Natural killer cell treated with Interleukin-12 subunit alpha and Interleukin-12 subunit beta and Interleukin-15 and Interleukin-18, amount 100 ng/mL, for 72 hours (primary cell): ENCODE measurements around the gene XAB2. TPM values are rescaled to one million over a fixed set of nuclear protein-coding genes. Genes with fewer than 3 reads are reported as not detected.

ENCODE experiments used
- ATAC-seq, 2 donors: fragments of 150-1000 bp; cut with Tn5 transposase in 1 of 2; sonication (Bioruptor Pico), chemical (Tn5 transposase) in 1 of 2; 2 replicates each; pipeline ENCODE4 v1.10.0; 2021
- DNase-seq: peaks from one replicate; pipeline ENCODE4 v3.0.0; 2022; ENCODE audit warnings: low spot score
- H3K27ac Mint-ChIP-seq, 2 donors: 1 replicate in 1 of 2; 2 replicates in 1 of 2; pipeline ENCODE4 v1.8.0; 2022; ENCODE audit warnings: mixed read lengths in 2 of 2, mild to moderate bottlenecking in 1 of 2, moderate library complexity in 1 of 2
- H3K27me3 Mint-ChIP-seq, 2 donors: 1 replicate in 1 of 2; 2 replicates in 1 of 2; pipeline ENCODE4 v1.8.0; 2022; ENCODE audit warnings: mixed read lengths in 2 of 2
- H3K36me3 Mint-ChIP-seq: one replicate; pipeline ENCODE4 v1.8.0; 2022; ENCODE audit warnings: mixed read lengths
- H3K4me1 Mint-ChIP-seq, 2 donors: 1 replicate in 1 of 2; 2 replicates in 1 of 2; pipeline ENCODE4 v1.8.0; 2022; ENCODE audit warnings: low read depth in 2 of 2, mixed read lengths in 2 of 2, mild to moderate bottlenecking in 1 of 2
- H3K4me3 Mint-ChIP-seq: one replicate; pipeline ENCODE4 v1.8.0; 2022; ENCODE audit warnings: mixed read lengths
- H3K9me3 Mint-ChIP-seq: 2 replicates; pipeline ENCODE4 v1.8.0; 2022; ENCODE audit warnings: mixed read lengths
- total RNA-seq, 2 donors: library from RNA; stranded (reverse); gene quantifications; one replicate each; pipeline ENCODE4 v1.2.3, GENCODE V29; 2022

Gene XAB2
- total RNA-seq, 2 donors from 2014 or later = 42.2 to 46.1 TPM

DNA sequence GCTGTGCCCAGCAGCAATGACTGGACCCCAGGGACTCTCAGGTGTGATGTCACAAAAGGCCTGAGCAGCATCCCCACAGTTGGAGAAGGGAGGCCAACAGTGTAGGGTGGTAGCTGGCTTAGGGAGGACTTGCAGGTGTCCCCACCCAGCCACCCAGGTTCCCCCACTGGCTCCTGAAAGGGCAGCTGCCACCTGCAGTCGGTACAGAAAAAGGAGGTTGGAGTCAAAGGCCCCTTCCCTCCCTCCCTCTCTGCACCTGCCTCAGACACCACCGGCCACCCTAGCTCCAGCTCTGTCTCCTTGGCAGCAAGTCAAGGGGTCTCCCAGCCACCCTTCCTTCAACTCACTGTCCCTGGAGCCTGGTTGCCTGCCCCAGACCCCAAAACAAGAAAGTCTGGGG is 4.4 kb upstream of the XAB2 start, which contains the start of gene PCP2:
Gene PCP2 (minus strand): TSS at position 22 of the 400 bp plus-strand sequence. CDS start 262 bp downstream, outside the sequence.
- DNase-seq (no peak), ATAC-seq (no peak)
- Mint-ChIP-seq H3K4me1 (peaks cover 36 to 40% of the 10 kb centered on the region in 2 donors), H3K9me3 (no peaks in the 10 kb centered on the region), H3K27me3 (no peaks in the 10 kb centered on the region), H3K36me3 (peaks cover 9% of the 10 kb centered on the region), H3K27ac (peak within 1 kb of the TSS in 1 of 2 donors; percentile 31), H3K4me3 (no peak within 1 kb of the TSS)

DNA sequence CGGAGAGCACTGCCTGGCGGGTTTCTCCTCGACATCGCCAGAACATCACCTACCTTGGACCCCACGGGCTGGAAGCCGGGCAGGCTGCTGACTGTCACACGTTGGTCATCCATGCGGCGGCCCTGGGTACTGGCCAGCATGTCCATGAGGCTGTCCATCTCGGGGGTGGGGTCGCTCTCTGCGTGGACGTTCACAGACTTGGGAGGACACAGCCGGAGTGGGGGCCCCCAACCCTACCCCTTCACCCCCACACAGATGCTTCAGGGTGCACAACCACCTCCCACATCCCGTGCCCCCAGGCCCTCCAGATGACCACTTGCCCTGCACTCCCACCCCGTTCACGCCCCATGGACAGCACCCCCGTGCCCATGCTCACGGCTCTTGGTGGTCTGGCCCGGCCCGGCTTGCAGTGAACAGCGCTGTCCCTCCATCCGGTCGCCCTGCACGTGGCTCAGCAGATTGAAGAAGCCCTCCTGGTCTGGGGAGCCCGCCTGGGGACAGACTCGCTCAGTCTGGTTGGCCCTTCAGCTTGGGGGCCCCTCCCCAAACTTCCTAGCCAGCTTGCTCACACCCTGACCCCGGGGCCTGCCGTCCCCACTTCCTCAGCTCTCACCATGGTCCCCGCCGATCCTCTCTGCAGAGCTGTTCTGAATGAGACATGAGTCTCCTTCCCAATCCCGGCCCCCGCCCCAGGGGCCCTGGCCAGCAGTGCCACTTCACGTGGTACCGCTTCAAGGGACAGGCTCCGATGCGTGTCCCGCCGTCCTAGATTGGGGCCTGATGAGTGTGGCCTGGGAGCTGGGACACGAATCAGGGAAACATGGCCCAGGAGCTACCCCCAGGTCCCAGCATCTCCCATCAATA is 3.2 kb upstream of the XAB2 start:
- no peak for DNase-seq
- Mint-ChIP-seq H3K4me1 (peaks cover 36 to 46% of the 10 kb centered on the region in 2 donors), H3K9me3 (no peaks in the 10 kb centered on the region), H3K4me3 (no peak overlapping the region), H3K27me3 (no peaks in the 10 kb centered on the region), H3K36me3 (peaks cover 9% of the 10 kb centered on the region), H3K27ac (peak overlapping the region in 1 of 2 donors; percentile 28)
- no peak for ATAC-seq

DNA sequence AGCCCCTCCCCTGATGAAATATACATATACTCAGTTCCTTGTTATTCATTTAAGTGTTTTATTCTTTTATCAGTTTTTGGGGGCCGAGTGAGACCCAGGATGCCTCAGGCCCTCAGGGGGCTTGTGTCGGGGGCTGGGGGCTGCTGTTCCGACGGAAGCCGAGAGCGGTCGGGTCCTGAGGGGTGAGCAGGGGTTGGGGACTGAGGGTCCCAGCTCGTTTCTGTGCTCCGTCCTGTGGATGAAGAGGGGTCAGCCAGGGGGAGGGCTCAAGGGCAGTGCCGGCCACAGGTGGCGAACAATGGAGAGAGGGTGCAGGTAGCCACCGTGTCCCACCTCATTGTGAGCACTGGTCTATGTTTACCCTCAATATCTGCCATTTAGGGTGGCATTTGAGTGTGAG is 2.2 kb upstream of the XAB2 start:
- Mint-ChIP-seq H3K4me3 (no peak overlapping the region), H3K4me1 (peaks cover 34 to 49% of the 10 kb centered on the region in 2 donors), H3K27ac (no peak overlapping the region), H3K36me3 (peaks cover 9% of the 10 kb centered on the region), H3K9me3 (no peaks in the 10 kb centered on the region), H3K27me3 (no peaks in the 10 kb centered on the region)
- ATAC-seq (no peak), DNase-seq (no peak)

DNA sequence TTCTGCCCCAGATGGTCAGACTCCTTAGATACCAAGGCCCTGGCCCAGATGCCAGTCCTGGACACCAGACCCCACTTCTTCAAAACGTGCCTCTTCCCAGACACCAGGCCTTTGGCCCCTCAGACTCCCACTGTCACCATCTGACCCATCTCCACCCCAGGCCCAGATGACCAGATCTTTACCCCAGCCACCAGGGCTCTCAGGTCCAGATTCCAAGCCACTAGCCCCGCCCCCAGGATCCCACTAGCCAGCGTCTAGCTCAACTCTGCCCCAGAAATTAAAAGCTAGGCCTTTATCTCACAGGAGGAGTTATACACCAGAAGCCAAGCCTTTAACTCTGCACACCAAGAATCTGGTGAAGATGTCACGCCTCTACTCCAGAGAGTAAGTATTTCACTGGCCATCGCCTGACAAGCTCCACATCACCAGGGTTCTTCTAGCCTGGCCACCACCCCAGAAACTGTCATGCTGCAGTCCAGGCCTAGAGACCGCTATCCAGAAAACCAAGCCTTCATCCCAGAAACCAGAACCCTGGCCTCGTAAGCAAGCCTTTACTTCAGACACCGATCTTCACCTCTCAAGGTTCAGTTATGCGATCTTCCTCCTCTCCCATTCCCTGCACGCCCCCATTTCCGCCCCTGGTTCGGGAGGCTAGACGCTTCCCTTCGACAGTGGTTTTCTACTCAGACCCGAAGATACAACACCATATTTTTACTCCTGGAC is 595 bp downstream of the XAB2 start:
- H3K27me3 Mint-ChIP-seq = no peaks in the 10 kb centered on the region
- peaks cover 31 to 37% of the 10 kb centered on the region in 2 donors for H3K4me1 Mint-ChIP-seq
- no peak for DNase-seq

DNA sequence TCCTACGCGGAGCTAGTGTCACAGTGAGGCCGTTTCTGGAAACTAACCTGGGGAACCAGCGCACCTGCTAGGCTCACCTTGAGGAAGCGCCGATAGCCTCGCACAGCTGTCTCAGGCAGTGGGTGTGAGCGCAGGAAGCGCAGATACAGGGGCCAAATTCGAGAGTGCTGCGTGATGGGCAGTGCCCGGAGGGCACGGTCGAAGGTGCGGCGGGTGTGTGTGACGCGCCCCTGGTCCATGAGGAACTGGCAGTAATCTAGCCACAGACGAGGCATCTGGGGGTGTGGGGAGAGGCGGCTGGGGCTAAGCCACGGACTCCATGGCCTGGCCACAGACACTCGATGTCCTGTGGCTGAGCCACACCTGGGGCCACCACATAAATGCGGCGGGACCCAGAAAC is 2.2 kb downstream of the XAB2 start:
- no peak for ATAC-seq
- H3K4me3 Mint-ChIP-seq = no peak overlapping the region
- H3K27ac Mint-ChIP-seq = no peak overlapping the region
- no peak for DNase-seq
- no peaks in the 10 kb centered on the region for H3K27me3 Mint-ChIP-seq
- H3K4me1 Mint-ChIP-seq = peaks cover 31 to 39% of the 10 kb centered on the region in 2 donors
- peaks cover 9% of the 10 kb centered on the region for H3K36me3 Mint-ChIP-seq
- H3K9me3 Mint-ChIP-seq = no peaks in the 10 kb centered on the region

More for the DNA sequence above, 595 bp downstream of the XAB2 start:
- H3K27ac Mint-ChIP-seq = peak overlapping the region; percentile 95 to 99
- H3K4me3 Mint-ChIP-seq = peak overlapping the region; percentile 99
- no peaks in the 10 kb centered on the region for H3K9me3 Mint-ChIP-seq
- ATAC-seq = no peak
- H3K36me3 Mint-ChIP-seq = peaks cover 9% of the 10 kb centered on the region

DNA sequence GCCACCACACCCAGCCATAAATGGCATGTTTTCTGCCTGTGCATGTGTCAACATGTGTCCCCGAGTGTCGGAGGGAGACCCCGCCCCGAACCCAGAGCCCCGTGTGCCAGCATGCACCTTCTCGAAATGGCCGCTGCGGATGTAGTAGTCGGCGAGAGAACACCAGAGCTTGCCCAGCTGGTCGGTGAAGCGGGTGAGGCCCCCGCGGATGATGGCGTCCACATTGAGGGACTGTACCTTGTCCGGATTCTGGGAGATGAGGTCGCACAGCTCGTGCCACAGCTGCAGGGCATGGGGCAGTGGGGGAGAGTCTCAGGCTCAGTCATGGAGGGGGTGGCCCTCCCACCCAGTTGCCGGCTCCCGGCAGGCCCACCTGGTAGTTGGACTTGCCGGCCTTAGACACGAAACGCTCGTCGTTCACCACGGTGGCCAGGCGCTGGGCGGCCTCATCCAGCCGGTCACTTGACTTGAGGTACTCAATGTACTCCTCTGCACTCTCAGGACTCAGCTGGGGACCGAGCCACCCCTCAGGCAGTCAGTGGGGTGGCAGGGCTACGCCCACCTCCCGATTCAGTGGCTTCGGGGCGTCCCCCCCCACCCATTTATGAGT is 3.5 kb downstream of the XAB2 start:
- Mint-ChIP-seq H3K4me3 (no peak overlapping the region), H3K9me3 (no peaks in the 10 kb centered on the region), H3K36me3 (peaks cover 9% of the 10 kb centered on the region), H3K27ac (no peak overlapping the region), H3K27me3 (no peaks in the 10 kb centered on the region), H3K4me1 (peaks cover 29 to 38% of the 10 kb centered on the region in 2 donors)
- no peak for DNase-seq
- no peak for ATAC-seq

DNA sequence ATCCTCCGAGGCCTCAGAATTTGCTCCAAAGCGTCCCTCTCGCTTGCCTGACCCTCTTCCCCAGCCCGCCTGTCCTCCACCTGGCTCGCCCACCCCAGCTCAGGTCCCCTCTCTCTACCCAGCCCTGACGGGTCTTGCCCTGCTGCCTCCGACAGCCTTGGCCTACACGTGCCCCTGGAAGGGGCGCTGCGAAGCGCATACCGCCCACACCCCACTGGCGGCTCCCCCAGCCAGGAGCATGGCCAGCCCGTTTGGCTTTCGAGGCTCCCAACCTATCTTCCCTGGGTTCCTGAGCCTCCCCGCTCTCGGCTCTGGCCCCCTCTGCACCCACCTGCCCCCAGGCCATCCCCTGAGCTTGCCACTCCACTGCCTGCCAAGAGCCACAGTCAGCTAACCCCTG is 4.5 kb downstream of the XAB2 start:
- peaks cover 8% of the 10 kb centered on the region for H3K36me3 Mint-ChIP-seq
- H3K4me3 Mint-ChIP-seq = no peak overlapping the region
- no peaks in the 10 kb centered on the region for H3K9me3 Mint-ChIP-seq

DNA sequence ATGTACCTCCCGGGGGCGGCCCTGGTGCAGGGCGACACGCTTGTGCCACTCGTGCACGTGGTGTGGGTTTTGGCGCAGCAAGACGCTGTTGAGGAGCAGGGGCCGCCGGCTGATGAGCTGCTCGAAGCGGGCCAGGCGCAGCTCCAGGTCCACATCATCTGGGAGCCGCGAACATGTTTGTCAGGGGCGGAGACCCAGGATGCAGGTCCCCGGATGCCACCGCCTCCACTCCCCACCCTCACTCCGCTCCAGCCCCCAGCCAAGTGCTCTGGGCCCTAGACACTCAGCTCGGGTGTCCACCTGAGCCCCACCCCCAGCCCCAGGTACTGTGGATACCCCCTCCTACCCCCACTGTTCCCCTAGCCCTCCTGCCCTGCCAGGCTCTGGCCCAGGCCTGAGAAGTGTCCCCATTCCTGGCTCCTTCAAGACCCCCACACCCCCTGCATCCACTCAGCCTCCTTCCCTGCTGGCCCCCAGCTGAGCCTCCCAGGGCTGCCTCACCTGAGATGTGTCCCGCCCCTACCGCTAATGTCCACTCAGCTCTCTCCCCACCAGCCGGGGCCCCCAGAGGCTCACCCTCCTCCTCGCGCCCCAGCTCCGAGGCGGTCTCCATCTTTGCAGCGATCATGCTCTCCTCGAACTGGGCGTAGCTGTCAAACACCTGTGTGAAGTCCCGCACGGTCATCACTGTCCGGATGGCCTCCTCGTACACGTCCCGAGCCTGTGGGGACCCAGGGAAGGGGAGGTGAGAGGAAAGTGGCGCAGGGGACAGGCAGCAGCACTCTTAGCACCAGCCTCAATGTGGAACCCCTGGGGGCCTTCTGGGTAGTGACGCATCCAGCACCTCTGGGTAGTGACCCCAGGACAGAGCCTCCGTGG is 5.4 kb downstream of the XAB2 start:
- Mint-ChIP-seq H3K36me3 (no peaks in the 10 kb centered on the region), H3K4me3 (no peak overlapping the region), H3K27ac (no peak overlapping the region), H3K27me3 (no peaks in the 10 kb centered on the region), H3K4me1 (peaks cover 10 to 20% of the 10 kb centered on the region in 2 donors), H3K9me3 (no peaks in the 10 kb centered on the region)
- ATAC-seq (no peak), DNase-seq (no peak)

More for the DNA sequence above, 4.5 kb downstream of the XAB2 start:
- Mint-ChIP-seq H3K27me3 (no peaks in the 10 kb centered on the region), H3K27ac (no peak overlapping the region), H3K4me1 (peaks cover 18 to 28% of the 10 kb centered on the region in 2 donors)
- no peak for ATAC-seq
- no peak for DNase-seq

DNA sequence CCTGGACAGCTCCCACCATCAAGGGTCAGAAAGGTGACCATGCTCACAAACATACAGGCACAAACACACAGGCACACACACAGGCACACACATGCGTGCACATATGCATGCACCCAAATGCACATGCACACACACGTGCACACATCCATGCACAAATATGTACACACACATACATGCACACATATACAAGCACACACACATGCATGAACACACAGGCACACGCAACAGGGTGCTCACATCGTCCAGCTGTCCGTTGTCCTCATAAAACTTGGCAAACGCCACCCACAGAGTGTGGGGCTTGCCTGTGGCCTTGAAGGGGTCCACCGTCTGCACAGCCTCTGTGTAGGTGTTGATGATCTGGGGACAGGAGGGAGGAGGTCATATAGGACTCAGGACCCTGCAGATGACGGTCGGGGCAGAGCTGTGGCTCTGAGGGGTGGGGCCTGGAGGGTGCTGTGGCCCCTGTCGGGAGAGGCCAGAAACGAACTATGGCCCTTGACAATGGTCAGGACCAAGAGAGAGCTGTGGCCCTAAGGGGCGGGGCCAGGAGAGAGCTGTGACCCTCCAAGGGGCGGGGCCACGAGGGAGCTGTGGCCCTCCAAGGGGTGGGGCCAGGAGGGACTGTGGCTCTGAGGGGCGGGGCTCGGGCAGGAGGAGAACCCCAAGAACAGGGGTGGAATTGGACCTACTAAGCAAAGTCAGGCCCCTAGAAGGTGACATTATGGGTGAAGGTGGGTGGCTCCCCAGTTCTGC is 6.2 kb downstream of the XAB2 start:
- Mint-ChIP-seq H3K36me3 (no peaks in the 10 kb centered on the region), H3K27ac (no peak overlapping the region)
- peak in 1 of 2 donors; percentile 26 for ATAC-seq

DNA sequence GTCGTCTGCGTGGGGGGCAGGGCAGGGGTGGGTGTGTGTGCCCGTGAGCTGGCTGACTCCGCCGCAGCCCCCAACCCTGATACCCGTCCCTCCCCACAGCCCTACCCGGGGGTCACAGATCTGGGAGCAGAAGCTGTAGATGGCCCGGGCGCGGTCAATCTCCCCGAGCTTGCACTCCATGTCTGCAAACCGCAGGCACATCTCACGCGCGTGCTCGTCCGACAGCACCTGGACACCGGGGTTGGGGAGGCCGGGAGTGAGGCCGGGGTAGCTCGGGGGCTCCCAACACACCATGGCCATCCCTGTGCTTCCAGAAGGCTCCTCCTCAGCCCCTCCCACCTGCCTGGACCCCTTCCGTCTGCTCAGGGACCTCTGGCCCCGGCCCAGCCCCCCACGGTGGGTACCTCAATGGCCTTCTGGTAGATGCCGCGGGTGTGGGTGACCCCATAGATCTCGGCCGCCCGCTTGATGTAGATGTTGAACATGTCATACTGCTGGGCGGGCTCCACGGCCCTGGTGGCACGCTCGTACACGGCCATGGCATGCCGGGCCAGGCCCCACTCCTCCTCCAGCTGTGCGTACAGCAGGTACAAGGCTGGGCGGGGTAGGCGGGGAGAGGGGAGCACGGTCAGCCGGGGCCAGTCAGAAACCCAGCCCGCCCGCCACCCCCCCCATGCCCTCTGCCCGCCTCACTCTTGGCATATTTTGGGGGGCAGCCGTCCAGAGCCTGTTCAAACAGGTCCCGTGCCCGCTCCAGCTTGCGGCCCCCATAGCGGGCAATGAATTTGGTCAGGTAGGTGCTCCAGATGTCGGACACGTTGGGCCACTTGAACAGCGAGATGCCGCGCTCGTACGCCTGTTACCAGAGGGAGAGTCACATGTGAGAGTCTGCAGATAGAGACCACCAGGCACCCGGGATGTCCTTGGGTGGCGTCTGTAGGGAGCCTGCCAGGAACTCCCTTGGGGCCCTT is 8.6 kb downstream of the XAB2 start:
- no peak overlapping the region for H3K27ac Mint-ChIP-seq
- H3K4me1 Mint-ChIP-seq = peaks cover 0 to 10% of the 10 kb centered on the region in 2 donors
- H3K36me3 Mint-ChIP-seq = no peaks in the 10 kb centered on the region
- no peaks in the 10 kb centered on the region for H3K27me3 Mint-ChIP-seq
- DNase-seq = no peak
- ATAC-seq = no peak
- H3K9me3 Mint-ChIP-seq = no peaks in the 10 kb centered on the region
- H3K4me3 Mint-ChIP-seq = no peak overlapping the region

More for the DNA sequence above, 6.2 kb downstream of the XAB2 start:
- H3K27me3 Mint-ChIP-seq = no peaks in the 10 kb centered on the region
- no peak overlapping the region for H3K4me3 Mint-ChIP-seq
- H3K9me3 Mint-ChIP-seq = no peaks in the 10 kb centered on the region
- DNase-seq = no peak
- H3K4me1 Mint-ChIP-seq = peaks cover 1 to 19% of the 10 kb centered on the region in 2 donors

DNA sequence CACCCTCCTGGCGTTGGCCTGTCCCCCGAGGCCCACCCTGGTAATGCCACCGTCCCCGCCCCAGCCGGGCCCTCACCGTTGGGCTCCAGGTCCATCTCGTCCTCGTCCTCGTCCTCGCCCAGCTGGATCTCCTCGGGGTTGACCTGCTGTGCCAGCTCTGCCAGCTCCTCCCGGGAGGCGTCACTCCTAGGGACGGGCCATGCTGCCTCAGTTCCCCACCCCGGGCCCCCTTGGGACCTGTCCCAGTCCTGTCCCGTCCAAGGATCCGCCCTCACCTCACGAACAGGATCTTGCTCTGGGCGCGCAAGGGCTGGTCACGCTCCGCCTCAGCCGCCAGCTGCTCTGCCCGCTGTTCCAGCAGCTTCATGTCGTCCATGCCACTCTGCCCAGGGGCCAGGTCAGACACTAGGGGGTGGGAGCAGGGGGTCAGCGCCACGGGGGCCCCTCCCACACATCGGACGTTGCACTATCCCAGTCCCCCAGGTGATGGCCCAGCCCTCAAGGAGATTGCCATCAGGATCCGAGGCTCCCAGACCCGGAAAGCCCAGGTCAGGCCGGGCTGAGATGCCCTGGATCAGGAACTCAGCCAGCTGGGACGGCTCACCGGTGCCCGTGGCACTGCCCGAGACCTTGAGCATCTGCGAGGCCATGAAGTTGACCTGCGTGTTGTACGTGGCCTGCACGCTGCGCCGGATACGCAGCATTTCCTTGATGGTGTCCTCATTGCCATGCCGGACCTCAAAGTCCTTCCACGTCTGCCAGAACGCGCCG is 9.5 kb downstream of the XAB2 start:
- ATAC-seq = no peak
- no peak overlapping the region for H3K27ac Mint-ChIP-seq
- H3K4me3 Mint-ChIP-seq = no peak overlapping the region
- no peaks in the 10 kb centered on the region for H3K9me3 Mint-ChIP-seq
- H3K27me3 Mint-ChIP-seq = no peaks in the 10 kb centered on the region
- peaks cover 0 to 10% of the 10 kb centered on the region in 2 donors for H3K4me1 Mint-ChIP-seq
- no peak for DNase-seq
- H3K36me3 Mint-ChIP-seq = no peaks in the 10 kb centered on the region
